NCI-H1105 treated with DMSO at 0.1 percent for 48 hours (cell line): ENCODE measurements around the gene AP3S2.
"Not testable (repeated sequence)": the region's sequence is repeated elsewhere in the genome, so short reads cannot be mapped to it uniquely, and the experiment has no call there.

Experiments
- DNase-seq: peaks from one replicate; lab custom pipeline; 2025; lab: John Stamatoyannopoulos, UW

Gene AP3S2

DNA sequence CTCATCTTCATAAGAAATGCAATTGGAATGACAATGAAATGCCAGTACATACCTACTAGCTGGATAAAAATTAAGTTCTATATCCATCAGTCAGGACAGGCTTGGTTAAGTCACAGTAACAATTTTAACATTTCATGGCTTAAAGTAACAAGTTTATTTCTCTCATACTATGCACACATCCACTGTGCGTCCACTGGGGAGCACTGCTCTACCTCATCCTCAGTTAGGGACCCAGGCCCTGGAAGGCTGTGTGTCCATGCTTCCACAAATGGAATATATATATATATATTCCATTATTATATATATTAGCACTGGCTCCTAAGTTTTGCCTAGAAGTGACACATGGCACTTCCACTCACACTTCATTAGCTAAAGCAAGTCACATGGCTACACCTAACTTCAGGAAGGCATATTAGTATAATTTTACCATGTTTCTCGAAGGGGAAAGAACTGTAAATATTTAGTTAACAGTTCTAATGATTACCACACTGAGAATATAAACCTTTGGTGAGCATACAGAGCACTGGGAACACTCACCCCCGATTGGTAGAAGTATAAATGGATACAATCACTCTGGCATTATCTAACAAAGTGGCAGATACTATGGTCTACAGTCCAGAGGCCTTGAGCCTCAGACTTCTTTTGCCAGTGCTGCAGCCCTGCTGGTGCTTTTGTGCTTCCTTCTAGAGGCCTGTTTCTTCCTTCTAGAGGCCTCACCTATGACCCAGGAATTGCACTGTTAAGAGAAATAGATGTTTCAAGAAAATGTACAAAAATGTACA is 28.6 kb downstream of the AP3S2 start:
- DNase-seq: no peak

DNA sequence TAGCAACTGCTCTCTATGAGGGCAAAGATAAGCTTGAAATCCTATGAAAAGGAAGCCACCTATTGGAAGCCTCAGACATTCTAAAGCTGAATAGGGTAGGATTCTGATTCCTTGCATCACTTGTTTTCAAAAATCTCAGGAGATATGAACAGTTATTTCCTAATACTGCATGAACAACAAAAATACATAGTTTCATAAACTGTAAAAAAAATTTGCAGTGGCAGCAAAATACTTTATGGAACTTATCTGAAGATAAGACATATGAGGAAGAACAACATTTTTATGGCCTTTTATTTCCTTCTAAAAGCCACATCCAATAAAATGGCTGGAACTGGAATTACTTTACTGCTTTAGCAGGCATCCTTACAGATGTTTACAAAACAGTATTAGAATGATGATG is 29.9 kb downstream of the AP3S2 start:
- DNase-seq: no peak

DNA sequence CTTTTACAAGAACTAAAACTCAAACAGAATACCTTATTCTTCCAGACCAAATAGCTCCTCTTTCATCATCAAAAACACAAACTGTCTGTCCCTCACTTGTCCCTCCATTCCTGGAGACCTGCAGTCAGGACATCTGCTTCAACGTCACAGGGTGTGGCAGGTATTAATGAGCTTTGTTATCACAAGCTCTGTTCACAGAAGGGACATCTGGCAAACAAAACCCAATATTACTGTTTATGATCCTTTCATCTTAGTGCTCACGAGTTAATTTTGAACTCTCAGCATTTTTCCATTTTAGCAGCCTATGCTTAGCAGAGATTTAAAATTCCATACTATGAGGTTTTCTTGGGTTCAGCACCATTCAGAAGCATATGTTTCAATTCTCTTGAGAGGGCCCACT is 32.9 kb downstream of the AP3S2 start:
- DNase-seq: no peak

DNA sequence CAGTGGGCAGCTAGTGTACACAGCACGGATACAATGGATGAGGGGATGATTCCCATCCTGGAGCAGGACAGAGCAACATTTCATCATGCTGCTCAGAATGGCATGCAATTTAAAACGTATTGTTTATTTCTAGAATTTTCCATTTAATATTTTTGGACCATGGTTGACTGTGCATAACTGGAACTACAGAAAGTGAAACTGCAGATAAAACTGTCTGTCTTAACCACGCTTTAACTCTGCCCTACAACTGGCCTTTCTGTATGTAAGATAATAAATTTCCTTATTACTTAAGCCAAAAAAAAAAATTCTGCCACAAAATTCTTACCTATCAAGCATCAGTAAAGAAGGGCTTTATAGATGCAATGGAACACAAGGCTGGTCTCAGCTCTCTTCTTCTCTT is 33.4 kb downstream of the AP3S2 start:
- no peak for DNase-seq

DNA sequence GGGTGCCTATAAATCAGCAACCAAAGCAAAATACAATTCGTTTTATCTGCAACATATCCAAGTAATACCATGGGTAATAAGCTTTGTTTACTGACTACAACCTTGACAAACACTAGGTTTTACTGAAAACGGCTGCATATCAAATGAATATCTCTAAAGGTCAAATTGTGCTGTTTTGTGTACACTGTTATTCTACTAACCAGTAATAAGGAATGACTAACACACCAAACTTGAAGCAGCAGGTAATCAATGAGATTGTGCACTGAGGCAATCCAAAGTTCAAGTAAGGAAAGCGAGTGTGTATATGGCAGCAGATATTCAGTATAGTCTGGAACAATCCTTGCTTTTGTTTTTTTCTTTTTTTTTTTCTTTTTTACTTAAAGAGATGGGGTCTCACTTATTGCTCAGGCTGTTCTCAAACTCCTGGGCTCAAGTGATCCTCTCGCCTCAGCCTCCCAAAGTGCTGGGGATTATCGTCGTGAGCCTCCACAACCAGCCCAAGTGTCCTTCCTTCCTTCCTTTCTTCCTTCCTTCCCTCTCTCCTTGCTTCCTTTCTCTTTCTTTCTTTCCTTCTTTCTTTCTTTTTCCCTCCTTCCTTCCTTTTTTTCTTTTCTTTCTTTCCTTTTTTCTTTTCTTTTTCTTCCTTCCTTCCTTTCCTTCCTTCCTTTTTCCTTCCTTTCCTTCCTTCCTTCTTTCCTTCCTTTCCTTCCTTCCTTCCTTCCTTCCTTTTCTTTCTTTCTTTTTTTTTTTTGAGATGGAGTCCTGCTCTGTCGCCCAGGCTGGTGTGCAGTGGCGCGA is 34.9 kb downstream of the AP3S2 start:
- no peak for DNase-seq

DNA sequence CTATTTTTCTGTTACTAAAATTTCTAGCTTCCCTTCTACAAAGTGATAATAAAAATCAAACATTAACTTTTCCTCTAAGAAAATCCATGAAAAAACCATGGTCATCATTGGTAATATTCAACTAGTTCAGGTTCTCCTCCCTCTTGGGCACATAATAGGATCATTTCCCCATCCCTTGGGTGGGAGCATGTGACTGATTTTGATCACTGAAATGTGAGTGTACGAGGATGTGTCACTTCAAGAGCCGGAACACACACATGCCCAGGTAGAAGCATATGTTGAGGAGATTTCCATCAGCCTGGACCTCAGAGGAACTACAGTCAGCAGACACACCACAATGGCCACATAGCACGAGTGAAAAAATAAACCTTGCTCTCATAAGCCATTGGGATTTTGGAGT is 36.1 kb downstream of the AP3S2 start:
- DNase-seq: no peak

DNA sequence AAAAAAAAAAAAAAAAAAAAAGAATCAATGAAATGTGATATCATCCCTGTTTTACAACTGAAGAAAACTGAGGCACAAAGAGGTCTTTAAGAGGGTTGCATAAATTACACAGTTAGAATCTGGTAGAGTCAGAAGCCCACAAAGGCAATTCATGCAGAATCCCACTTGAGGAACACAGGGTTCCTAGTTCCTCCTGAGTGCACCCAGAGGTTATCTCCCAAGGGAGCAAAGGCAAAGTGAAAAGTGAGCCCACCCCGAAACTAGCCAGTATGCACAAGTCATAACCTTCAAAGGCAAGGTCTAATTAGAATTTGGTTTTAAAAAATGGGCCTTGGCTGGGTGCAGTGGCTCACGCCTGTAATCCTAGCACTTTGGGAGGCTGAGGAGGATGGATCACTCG is 37.8 kb downstream of the AP3S2 start:
- no peak for DNase-seq

DNA sequence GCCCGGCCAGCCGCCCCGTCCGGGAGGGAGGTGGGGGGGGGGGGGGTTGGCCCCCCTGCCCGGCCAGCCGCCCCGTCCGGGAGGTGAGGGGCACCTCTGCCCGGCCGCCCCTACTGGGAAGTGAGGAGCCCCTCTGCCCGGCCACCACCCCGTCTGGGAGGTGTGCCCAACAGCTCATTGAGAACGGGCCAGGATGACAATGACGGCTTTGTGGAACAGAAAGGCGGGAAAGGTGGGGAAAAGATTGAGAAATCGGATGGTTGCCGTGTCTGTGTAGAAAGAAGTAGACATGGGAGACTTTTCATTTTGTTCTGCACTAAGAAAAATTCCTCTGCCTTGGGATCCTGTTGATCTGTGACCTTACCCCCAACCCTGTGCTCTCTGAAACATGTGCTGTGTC is 38.9 kb downstream of the AP3S2 start:
- DNase-seq: not testable (repeated sequence)

DNA sequence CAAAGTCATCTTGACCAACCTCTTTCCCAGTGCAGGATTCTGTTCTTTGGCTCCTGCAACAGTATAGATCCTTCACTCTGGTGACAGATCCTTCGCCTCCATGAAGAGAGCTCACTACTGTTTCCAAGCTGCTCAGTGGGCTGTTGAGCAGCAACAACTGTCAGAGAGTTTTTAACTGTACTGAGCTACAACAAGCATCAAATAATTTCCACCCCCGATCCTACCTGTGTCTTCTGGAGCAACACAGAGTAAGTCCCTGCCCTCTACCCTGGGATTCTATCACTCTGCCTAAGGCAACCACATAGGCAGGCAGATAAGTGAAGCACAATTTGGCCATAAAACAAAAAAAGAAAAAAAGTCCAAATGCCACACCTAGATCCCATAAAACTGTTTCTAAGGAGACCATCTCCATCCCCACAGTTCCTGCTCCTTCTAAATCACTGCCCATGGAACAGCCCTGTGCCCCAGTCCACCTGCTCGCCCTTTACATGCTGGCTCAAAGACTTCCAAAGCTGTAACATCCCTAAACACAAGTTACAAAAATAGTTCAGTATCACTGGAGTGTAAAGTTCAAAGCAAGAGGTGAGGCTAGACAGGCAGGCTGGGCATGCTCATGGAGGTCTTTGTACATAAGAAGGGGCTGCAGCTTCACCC is 41.3 kb downstream of the AP3S2 start:
- no peak for DNase-seq

DNA sequence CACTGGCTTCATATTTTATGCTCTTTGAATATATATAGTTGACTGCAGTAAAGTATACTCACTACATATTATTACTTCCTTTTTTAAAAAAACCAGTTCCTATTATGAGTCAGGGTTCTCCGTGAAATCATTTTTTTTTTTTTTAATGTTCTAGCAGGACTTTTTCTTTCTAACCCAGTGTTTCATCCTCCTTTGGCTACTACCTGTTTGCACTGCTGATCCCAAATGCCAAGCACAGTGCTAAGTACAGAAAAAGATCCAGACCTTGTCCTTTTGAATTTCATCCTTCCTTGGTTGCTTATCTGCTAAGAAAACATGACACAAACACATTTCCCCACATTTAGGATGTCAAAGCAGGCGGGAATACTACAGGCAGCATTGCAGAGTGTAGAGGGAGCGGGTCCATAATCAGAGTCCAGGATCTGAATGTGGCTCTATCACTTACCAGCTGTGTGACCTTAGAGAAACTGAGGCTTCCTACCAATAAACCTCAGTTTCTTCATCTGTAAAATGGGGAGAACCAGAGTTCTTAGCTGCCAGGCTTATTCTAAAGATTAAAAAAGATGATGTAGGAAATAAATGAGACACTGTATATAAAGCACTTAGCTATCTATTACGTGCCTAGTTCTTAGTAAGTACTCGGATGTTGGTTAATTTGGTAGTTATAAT is 42.0 kb downstream of the AP3S2 start:
- no peak for DNase-seq

DNA sequence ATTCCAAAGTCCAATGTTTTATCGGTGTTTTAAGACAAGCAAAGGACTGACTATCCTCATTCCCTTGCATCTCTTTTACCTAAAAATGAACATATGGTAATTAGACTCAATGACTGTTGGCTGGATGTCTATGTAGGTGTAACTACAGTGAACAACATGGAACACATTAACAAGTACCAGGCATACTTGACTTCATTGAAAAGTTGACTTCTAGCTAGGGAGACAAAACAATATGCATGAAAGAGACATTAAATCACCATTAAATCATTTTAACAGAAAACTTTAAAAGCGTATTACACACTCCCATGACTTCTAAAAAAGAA is 44.9 kb downstream of the AP3S2 start:
- no peak for DNase-seq

DNA sequence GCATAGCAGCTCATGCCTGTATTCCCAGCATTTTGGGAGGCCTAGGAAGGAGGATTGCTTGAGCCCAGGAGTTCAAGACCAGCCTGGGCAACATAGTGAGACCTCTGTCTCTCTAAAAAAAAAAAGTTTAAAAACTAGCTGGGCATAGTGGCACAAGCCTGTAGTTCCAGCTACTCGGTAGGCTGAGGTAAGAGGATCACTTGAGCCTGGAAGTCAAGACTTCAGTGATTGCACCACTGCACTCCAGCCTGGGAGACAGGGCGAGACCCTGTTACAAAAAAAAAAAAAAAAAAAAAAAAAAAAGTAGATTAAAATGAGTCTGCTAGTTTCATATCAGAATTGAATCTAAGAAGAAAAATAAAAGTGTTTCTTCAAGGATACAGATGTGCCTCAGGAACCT is 46.7 kb downstream of the AP3S2 start:
- no peak for DNase-seq

DNA sequence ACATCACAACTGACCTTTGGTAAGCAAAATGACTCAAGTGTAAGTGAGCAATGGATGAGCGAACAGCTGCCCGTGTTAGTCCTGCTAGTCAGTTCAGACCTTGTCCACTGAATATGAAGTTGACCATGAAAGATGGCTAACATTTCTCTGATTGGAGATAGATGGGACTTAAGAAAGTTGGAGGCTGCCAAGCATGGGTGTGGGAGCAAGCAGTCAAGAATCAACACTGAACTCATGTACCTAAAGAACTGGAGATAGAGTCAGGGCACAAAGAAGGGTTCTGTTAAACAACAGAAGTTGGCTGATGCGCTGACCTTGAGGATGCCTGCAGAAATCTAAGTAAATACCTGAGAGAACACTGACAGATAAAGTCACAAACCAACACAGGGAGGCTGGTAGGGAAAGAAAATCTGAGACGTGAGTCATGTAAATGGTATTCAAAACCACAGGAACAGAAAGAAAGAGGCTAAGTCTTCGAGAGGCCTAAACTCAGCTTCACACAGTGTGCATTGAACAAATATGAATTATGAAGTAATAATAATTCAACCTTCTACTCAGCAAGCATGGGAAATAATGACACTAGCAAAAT is 48.4 kb downstream of the AP3S2 start:
- DNase-seq: no peak

DNA sequence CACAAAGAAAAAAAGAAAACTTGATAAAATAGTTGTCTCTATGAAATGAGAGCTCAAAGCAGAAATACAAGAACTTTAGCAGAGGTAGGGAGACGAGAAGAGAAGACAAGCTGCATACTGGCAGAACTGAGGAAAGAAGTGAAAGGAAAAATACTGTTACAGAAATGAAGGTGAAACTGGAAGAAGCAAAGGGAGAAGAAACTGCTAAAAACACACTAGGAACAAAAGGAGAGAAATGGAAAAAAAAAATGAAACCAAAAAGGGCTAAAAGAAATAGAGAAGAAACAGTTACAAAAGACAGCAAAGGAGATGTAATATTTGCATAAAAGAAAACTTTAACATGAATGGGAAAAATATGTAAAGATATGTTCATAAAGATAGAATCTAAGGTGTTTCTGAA is 51.8 kb downstream of the AP3S2 start:
- no peak for DNase-seq

DNA sequence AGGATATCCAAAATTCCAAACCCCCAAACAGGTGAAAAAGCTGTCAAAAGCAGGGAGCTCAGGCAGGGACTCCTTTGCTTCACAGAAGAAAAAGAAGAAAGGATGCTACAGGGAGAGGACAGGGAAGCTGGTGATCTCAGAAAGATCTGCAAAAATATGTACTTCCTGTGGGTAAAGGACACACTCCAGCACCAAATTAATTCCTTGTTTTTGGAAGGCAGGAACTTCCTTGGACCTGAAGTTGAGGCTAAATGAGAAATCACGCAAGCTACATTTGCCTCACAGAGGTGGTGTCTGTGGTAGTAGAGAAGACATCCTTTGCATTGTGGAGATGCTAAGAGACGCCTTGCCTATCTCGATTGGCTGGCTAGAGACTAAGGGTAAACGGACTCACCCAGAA is 52.5 kb downstream of the AP3S2 start:
- DNase-seq: no peak

DNA sequence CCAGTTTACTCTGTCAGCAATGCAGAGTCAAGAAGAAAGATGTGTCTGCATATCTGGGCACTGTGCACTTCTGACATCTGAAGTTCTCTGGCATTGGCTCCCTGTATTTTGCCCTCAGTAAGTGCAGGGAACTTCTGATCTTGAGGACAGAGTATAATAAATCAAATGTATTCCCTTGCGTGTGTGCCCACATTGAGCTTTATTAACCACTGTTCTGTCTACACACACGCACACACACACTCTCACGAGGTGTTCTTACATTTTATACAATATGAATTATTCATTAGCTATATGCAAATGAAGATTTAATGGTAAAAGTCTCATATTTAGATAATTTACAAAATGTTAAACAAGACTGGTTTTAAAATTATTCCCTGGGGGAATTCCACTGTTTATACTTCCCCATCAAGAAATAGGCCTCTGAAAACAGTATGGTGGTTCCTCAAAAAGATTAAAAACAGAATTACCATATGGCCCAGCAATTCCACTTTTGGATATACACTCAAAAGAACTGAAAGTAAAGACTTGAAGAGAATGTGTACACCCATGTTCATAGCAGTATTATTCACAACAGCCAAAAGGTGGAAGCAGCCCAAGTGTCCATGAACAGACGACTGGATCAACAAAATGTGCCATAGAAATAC is 54.5 kb downstream of the AP3S2 start:
- no peak for DNase-seq

DNA sequence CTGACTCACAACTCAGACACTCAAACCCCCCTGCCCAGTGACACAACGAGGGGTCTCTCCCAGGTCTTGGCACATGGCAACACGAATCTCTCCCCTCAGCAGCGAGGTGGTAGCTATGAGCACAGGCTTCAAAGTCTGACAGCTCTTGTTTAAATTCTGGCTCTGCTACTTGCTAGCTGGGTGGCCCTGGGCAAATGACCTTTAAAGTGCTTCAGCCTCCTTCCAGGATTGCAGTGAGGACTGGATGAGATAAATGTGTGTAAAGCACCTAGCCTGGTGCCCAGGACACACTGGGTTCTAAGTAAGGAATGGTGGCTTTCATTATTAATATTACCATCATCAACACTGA is 56.0 kb downstream of the AP3S2 start:
- no peak for DNase-seq

DNA sequence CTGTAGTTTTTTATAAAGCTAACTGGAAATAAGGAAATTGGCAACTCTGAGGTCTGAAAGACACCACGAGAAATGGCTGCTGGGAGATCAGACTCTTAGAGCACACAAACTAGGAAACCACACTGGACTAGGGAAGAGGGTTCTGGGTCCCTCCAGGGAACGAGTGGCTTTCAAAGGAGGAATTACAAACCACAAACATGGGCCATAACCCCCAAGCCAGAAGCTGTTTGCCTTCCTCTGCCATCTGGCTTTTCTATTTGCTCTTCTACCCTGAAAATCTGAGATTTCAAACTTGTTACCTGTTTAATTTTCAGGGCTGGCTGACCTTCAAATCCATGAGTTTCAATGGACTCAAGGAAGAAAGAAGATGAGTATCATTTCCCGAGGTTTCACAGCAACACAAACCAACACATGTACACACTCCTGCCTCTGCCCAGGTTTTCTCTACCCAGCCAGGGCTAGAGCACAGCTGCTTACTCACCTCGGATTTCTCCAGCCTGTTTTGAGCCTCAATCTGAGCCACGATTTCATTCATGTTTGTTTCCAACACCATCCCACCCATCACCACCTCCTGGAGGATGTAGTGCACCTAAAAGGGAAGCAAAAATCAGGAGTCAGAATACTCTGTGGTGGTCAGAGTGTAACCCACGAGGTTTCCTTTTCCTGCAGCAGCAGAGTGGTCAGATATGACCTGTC is 56.5 kb downstream of the AP3S2 start:
- DNase-seq: no peak

DNA sequence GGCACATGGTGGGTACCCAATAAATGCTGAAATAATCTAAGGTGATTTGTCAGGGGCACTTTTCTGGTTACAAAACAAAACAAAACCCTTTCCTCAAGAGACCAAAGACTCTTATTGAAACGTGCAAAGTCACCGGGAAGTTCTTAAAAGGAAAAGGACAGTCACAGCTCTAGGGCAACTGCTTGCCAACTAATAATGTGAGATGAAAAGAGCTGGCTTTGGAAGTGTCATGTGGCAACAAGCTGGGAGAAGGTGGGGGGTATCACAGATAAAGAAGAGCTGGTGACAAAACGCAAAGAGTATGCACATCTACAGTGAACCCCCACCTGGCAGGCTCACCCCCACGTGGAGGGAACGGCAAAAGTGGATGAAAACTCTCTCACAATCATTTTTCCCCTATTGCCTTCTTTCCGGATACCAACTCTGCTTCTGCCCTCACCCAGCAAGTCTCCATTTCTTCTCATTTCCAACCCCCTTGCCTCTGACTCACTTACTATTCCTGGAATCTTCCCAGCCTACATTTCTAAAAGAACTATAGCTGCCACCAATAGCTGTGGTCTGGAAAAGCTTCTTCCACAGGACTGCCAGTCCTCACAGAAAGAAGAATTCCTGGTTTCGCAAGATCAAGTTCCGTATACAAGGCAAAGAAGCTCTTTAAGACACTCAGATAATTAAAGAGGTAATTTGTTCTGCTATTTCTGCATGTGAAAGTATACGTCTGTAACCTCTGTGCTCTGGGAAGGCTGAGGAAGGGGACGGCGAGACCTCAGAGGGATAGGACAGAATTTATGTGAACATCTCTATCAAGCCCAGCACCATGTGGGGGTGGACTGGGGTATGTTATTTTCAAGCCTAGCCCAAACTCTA is 57.3 kb downstream of the AP3S2 start:
- DNase-seq: no peak

DNA sequence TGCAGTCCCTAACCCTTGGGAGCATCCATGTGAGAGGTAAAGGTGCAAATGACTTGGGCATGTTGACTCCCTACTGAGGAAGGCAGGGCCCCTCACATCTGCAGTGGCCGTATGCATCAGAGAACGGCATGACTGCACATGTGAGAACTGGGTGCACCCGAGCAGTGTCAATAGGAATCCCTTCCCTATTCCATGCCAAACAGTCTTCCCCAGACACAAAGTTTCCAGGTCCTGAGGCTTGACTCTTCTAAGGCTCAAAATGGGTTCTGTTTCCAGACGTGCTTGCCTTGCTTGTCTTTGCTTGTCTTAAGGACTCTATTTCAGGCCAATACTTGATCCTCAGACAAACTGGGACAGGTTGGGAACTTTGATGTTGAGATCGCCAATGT is 58.6 kb downstream of the AP3S2 start:
- DNase-seq: no peak
